Measurements from ENCODE around the gene PHTF2. TPM values are rescaled to one million over a fixed set of nuclear protein-coding genes. Genes with fewer than 3 reads are reported as not detected.

Gene PHTF2
- total and polyA plus RNA-seq, 2 donors (not counting 3 experiments of a cell fraction or from before 2014, with no cell fraction given), result 13.3 to 21.4 TPM

DNA sequence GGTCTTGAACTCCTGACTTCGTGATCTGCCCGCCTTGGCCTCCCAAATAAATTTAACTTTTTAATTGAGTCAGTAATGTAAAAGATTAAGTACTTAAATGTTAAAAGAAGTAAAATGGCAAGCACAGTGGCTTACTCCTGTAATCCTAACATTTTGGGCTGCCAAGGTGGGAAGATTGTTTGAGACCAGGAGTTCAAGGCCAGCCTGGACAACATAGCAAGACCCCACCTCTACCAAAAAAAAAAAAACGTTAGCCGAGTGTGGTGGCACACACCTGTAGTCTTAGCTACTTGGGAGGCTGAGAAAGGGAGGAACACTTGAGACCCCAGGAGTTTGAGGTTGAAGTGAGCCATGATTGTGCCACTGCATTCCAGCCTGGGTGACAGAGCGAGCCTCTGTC is 26.1 kb downstream of the PHTF2 start:
- H2AFZ ChIP-seq (ENCODE audit: low read depth, low read length), result no peak overlapping the region
- intact Hi-C loops (cut with micrococcal nuclease) (no loop called here), dilution Hi-C loops (cut with MboI; ENCODE audit: extremely low pct_ligation_motif_present, low sequenced_read_pairs) (no loop called here)
- no peak overlapping the region for H3K4me3 ChIP-seq (replicated peaks in 1 of 3; ENCODE audit: insufficient read depth in 1 of 3, low read depth in 1 of 3, low read length in 3 of 3)
- ChIA-PET CTCF (interaction anchor here (0.7 to 1.8 kb wide), 3 partner anchors 10 to 67 kb away, joined by 3 to 4 read pairs (median 4); no protein-coding TSS in a partner anchor), POLR2A (no interaction called here)
- no TSS peak for BruUV-seq (replicated peaks)
- TF ChIP-seq MYC (IDR thresholded peaks at IDR 0.05; ENCODE audit: low read depth, low read length), result no peak
- no peak for TF ChIP-seq POLR2A (IDR thresholded peaks at IDR 0.05; ENCODE audit: low read depth, low read length)
- no peak for TF ChIP-seq POLR2AphosphoS5 (IDR thresholded peaks at IDR 0.05; ENCODE audit: insufficient read depth, low read depth, low read length)
- no peak for TF ChIP-seq JUN (IDR thresholded peaks at IDR 0.05; ENCODE audit: borderline replicate concordance, insufficient read depth, insufficient read length, low read depth)
- H3K4me1 ChIP-seq (ENCODE audit: control insufficient read depth, extremely low read depth, insufficient read depth, low read length), result no peaks in the 10 kb centered on the region
- H3K4me2 ChIP-seq (ENCODE audit: insufficient read depth, low read length), result no peak overlapping the region
- H3K9me1 ChIP-seq (replicated peaks; ENCODE audit: control insufficient read depth, extremely low read depth, insufficient read depth, low read length), result no peaks in the 10 kb centered on the region
- no peak for FAIRE-seq
- H3K27ac ChIP-seq (ENCODE audit: insufficient read depth, low read depth, low read length), result no peak overlapping the region
- no peak overlapping the region for H3K9ac ChIP-seq (replicated peaks; ENCODE audit: extremely low read depth, insufficient read depth, low read length)
- H3K36me3 ChIP-seq (ENCODE audit: control insufficient read depth in 2 of 2, extremely low read depth in 1 of 2, insufficient read depth in 2 of 2, low read length in 2 of 2), result no peaks in the 10 kb centered on the region
- peaks cover 13% of the 10 kb centered on the region for H3K79me2 ChIP-seq (ENCODE audit: control insufficient read depth, insufficient read depth, low read length)
- H3K9me3 ChIP-seq (replicated peaks; ENCODE audit: control insufficient read depth, insufficient read depth, low read length), result peaks cover 2% of the 10 kb centered on the region
- no peaks in the 10 kb centered on the region for H3K27me3 ChIP-seq (ENCODE audit: control insufficient read depth in 2 of 2, insufficient read depth in 2 of 2, low read length in 2 of 2)
- DNase-seq (ENCODE audit: low read depth, low spot score), result no peak
- H4K20me1 ChIP-seq (replicated peaks; ENCODE audit: control insufficient read depth, extremely low read depth, insufficient read depth, low read length), result no peaks in the 10 kb centered on the region

GRCh38 chr7:77825131-77825530 is 26.6 kb downstream of the PHTF2 start:
- H2AFZ ChIP-seq (ENCODE audit: low read depth, low read length), result no peak overlapping the region
- H3K9me3 ChIP-seq (replicated peaks; ENCODE audit: control insufficient read depth, insufficient read depth, low read length), result peaks cover 2% of the 10 kb centered on the region
- H3K27ac ChIP-seq (ENCODE audit: insufficient read depth, low read depth, low read length), result no peak overlapping the region
- H3K36me3 ChIP-seq (ENCODE audit: control insufficient read depth in 2 of 2, extremely low read depth in 1 of 2, insufficient read depth in 2 of 2, low read length in 2 of 2), result no peaks in the 10 kb centered on the region
- ChIA-PET POLR2A (no interaction called here), CTCF (interaction anchor here (1.3 to 1.8 kb wide), 2 partner anchors 9 to 13 kb away, joined by 3 to 4 read pairs; no protein-coding TSS in a partner anchor)
- DNase-seq (ENCODE audit: low read depth, low spot score) (no peak), FAIRE-seq (no peak)
- H3K9ac ChIP-seq (replicated peaks; ENCODE audit: extremely low read depth, insufficient read depth, low read length), result no peak overlapping the region
- intact Hi-C loops (cut with micrococcal nuclease) (no loop called here), dilution Hi-C loops (cut with MboI; ENCODE audit: extremely low pct_ligation_motif_present, low sequenced_read_pairs) (no loop called here)
- H3K79me2 ChIP-seq (ENCODE audit: control insufficient read depth, insufficient read depth, low read length), result peaks cover 13% of the 10 kb centered on the region
- H3K27me3 ChIP-seq (ENCODE audit: control insufficient read depth in 2 of 2, insufficient read depth in 2 of 2, low read length in 2 of 2), result no peaks in the 10 kb centered on the region
- no TSS peak for BruUV-seq (replicated peaks)
- TF ChIP-seq EZH2 (IDR thresholded peaks at IDR 0.05; ENCODE audit: borderline replicate concordance, low read depth, low read length, severe bottlenecking), result no peak
- no peak for TF ChIP-seq GATA2 (IDR thresholded peaks at IDR 0.05; ENCODE audit: insufficient read depth, insufficient read length, low read depth, low read length)
- no peak for TF ChIP-seq POLR2AphosphoS5 (IDR thresholded peaks at IDR 0.05; ENCODE audit: insufficient read depth, low read depth, low read length)
- TF ChIP-seq JUN (IDR thresholded peaks at IDR 0.05; ENCODE audit: borderline replicate concordance, insufficient read depth, insufficient read length, low read depth), result no peak
- H3K9me1 ChIP-seq (replicated peaks; ENCODE audit: control insufficient read depth, extremely low read depth, insufficient read depth, low read length), result no peaks in the 10 kb centered on the region
- H4K20me1 ChIP-seq (replicated peaks; ENCODE audit: control insufficient read depth, extremely low read depth, insufficient read depth, low read length), result no peaks in the 10 kb centered on the region
- no peak overlapping the region for H3K4me3 ChIP-seq (replicated peaks in 1 of 3; ENCODE audit: insufficient read depth in 1 of 3, low read depth in 1 of 3, low read length in 3 of 3)
- no peaks in the 10 kb centered on the region for H3K4me1 ChIP-seq (ENCODE audit: control insufficient read depth, extremely low read depth, insufficient read depth, low read length)
- H3K4me2 ChIP-seq (ENCODE audit: insufficient read depth, low read length), result no peak overlapping the region
